ENCODE data around the gene NTHL1. TPM values are rescaled to one million over a fixed set of nuclear protein-coding genes. Genes with fewer than 3 reads are reported as not detected.

The NTHL1 gene
- total RNA-seq, 4 donors from 2014 or later: 7.8 to 26.0 (median 10.0) TPM

GRCh38 chr16:2003827-2004641 lies 43.6 kb downstream of the NTHL1 start:
- TF ChIP-seq POLR2A (IDR thresholded peaks at IDR 0.05): no peak
- TF ChIP-seq CTCF (IDR thresholded peaks at IDR 0.05): peak; percentile 83 to 97 (median 94)
- Histone ChIP-seq H3K27ac (peak overlapping the region in 1 of 4 donors; percentile 40), H3K4me3 (peak overlapping the region in 2 of 4 donors; percentile 16 to 49), H3K27me3 (no peaks in the 10 kb centered on the region), H3K4me1 (peaks cover 37 to 59% (median 48%) of the 10 kb centered on the region in 3 donors), H3K36me3 (peaks cover 34 to 57% (median 39%) of the 10 kb centered on the region in 3 donors), H3K9me3 (no peaks in the 10 kb centered on the region)
- intact Hi-C loops (cut with DNase I): no loop called here
- 42% methylated on average over 2 of the region's 36 CpGs; no CpG with 5 or more reads in 1 of the 2 donors for WGBS, 2 donors
- DNase-seq: peak; percentile 49

- H3K4me1 ChIP-seq: peaks cover 32 to 55% (median 42%) of the 10 kb centered on the region in 3 donors
Observed at GRCh38 chr16:2003231-2003826, 44.3 kb downstream of the NTHL1 start.

GRCh38 chr16:2002406-2003230 lies 45.0 kb downstream of the NTHL1 start:
- intact Hi-C loops (cut with DNase I): no loop called here
- WGBS, 2 donors: 100% methylated on average over 3 of the region's 47 CpGs
- no peaks in the 10 kb centered on the region for H3K9me3 ChIP-seq
- H3K27me3 ChIP-seq: no peaks in the 10 kb centered on the region
- no peak overlapping the region for H3K27ac ChIP-seq
- no peak for TF ChIP-seq POLR2A (IDR thresholded peaks at IDR 0.05)
- peaks cover 47 to 71% (median 51%) of the 10 kb centered on the region in 3 donors for H3K36me3 ChIP-seq
- no peak overlapping the region for H3K4me3 ChIP-seq
- peaks cover 25 to 55% (median 40%) of the 10 kb centered on the region in 3 donors for H3K4me1 ChIP-seq
- DNase-seq: no peak

More at GRCh38 chr16:2003231-2003826, 44.3 kb downstream of the NTHL1 start:
- 89 to 100% methylated on average over 1 to 4 of the region's 8 CpGs for WGBS, 2 donors
- no peak for TF ChIP-seq POLR2A (IDR thresholded peaks at IDR 0.05)
- Histone ChIP-seq H3K4me3 (peak overlapping the region in 1 of 4 donors; percentile 49), H3K9me3 (no peaks in the 10 kb centered on the region), H3K27ac (peak overlapping the region in 1 of 4 donors; percentile 40), H3K36me3 (peaks cover 41 to 64% (median 46%) of the 10 kb centered on the region in 3 donors), H3K27me3 (no peaks in the 10 kb centered on the region)
- DNase-seq: no peak
- intact Hi-C loops (cut with DNase I): no loop called here

GRCh38 chr16:2001456-2002355 lies 45.9 kb downstream of the NTHL1 start:
- intact Hi-C loops (cut with DNase I): no loop called here
- Histone ChIP-seq H3K27ac (no peak overlapping the region), H3K4me3 (no peak overlapping the region), H3K9me3 (no peaks in the 10 kb centered on the region), H3K27me3 (no peaks in the 10 kb centered on the region), H3K36me3 (peaks cover 47 to 80% (median 51%) of the 10 kb centered on the region in 3 donors), H3K4me1 (peaks cover 15 to 53% (median 34%) of the 10 kb centered on the region in 3 donors)
- no peak for DNase-seq
- TF ChIP-seq CTCF (IDR thresholded peaks at IDR 0.05): no peak
- TF ChIP-seq POLR2A (IDR thresholded peaks at IDR 0.05): no peak
- 92 to 94% methylated on average over 21 to 22 of the region's 53 CpGs for WGBS, 2 donors

GRCh38 chr16:2001035-2001434 lies 46.6 kb downstream of the NTHL1 start:
- H3K9me3 ChIP-seq: no peaks in the 10 kb centered on the region
- no peak overlapping the region for H3K27ac ChIP-seq
- peaks cover 15 to 53% (median 30%) of the 10 kb centered on the region in 3 donors for H3K4me1 ChIP-seq
- H3K27me3 ChIP-seq: no peaks in the 10 kb centered on the region
- DNase-seq: no peak
- TF ChIP-seq POLR2A (IDR thresholded peaks at IDR 0.05): no peak
- no peak for TF ChIP-seq CTCF (IDR thresholded peaks at IDR 0.05)
- intact Hi-C loops (cut with DNase I): no loop called here
- H3K36me3 ChIP-seq: peaks cover 47 to 87% (median 51%) of the 10 kb centered on the region in 3 donors
- 80 to 94% methylated on average over 1 to 13 of the region's 19 CpGs for WGBS, 2 donors
- no peak overlapping the region for H3K4me3 ChIP-seq
